Keratinocyte (primary cell): ENCODE measurements around the gene MAP3K6. TPM values are rescaled to one million over a fixed set of nuclear protein-coding genes. Genes with fewer than 3 reads are reported as not detected.

Experiments used
- DNase-seq: peaks from one replicate; pipeline ENCODE4 v3.0.0-alpha.2; 2011; ENCODE audit warnings: low read depth, missing footprints, low spot score
- FAIRE-seq: peaks from 2 replicates; lab custom pipeline; 2011; peaks lifted over from hg19 to GRCh38; lab: Jason Lieb, UNC
- H2AFZ ChIP-seq: 2 replicates; pipeline ENCODE4 v1.6.0; 2012; ENCODE audit warnings: low read length, control low read depth, inconsistent platforms; ENCODE audit not compliant: control insufficient read depth
- H3K27ac ChIP-seq: 2 replicates; pipeline ENCODE4 v1.5.1; 2011; ENCODE audit warnings: low read length; ENCODE audit not compliant: control insufficient read depth, insufficient read depth
- H3K27me3 ChIP-seq: 3 replicates; pipeline ENCODE4 v1.6.0; 2011; ENCODE audit warnings: low read length; ENCODE audit not compliant: control insufficient read depth, insufficient read depth; ENCODE audit errors: extremely low read depth
- H3K36me3 ChIP-seq, 2 experiments: 2 replicates in 1 of 2; 3 replicates in 1 of 2; pipeline ENCODE4 v1.5.1; 2011; ENCODE audit warnings: low read length in 2 of 2, mild to moderate bottlenecking in 1 of 2; ENCODE audit not compliant: control insufficient read depth in 2 of 2, insufficient read depth in 2 of 2; ENCODE audit errors: extremely low read depth in 1 of 2
- H3K4me1 ChIP-seq: 3 replicates; pipeline ENCODE4 v1.5.1; 2011; ENCODE audit warnings: low read length; ENCODE audit not compliant: control insufficient read depth, insufficient read depth; ENCODE audit errors: extremely low read depth
- H3K4me2 ChIP-seq: 3 replicates; pipeline ENCODE4 v1.6.0; 2011; ENCODE audit warnings: low read depth, low read length; ENCODE audit not compliant: control insufficient read depth, insufficient read depth; ENCODE audit errors: extremely low read depth
- H3K4me3 ChIP-seq, 3 experiments: fragments of 200-600 bp in 1 of 3; sonication (generic) in 1 of 3; 2 replicates in 2 of 3; 3 replicates in 1 of 3; pipeline ENCODE4 v1.5.1; 2011 to 2016; ENCODE audit warnings: low read length in 3 of 3, mild to moderate bottlenecking in 3 of 3, control low read depth in 2 of 3, inconsistent platforms in 1 of 3, low read depth in 1 of 3, mixed read lengths in 1 of 3, mixed run types in 1 of 3, moderate library complexity in 1 of 3; ENCODE audit not compliant: control insufficient read depth in 2 of 3, insufficient read depth in 2 of 3; ENCODE audit errors: extremely low read depth in 1 of 3
- H3K79me2 ChIP-seq: 2 replicates; pipeline ENCODE4 v1.6.0; 2012; ENCODE audit warnings: low read length; ENCODE audit not compliant: control insufficient read depth, insufficient read depth
- H3K9ac ChIP-seq: 3 replicates; pipeline ENCODE4 v1.6.0; 2011; ENCODE audit warnings: low read length; ENCODE audit not compliant: control insufficient read depth, insufficient read depth; ENCODE audit errors: extremely low read depth
- H3K9me1 ChIP-seq: 3 replicates; pipeline ENCODE4 v1.6.0; 2011; ENCODE audit warnings: low read length; ENCODE audit not compliant: control insufficient read depth, insufficient read depth; ENCODE audit errors: extremely low read depth
- H3K9me3 ChIP-seq: 2 replicates; pipeline ENCODE4 v1.5.1; 2012; ENCODE audit warnings: low read depth, low read length; ENCODE audit not compliant: control insufficient read depth
- H4K20me1 ChIP-seq: 3 replicates; pipeline ENCODE4 v1.6.0; 2011; ENCODE audit warnings: low read length; ENCODE audit not compliant: control insufficient read depth, insufficient read depth; ENCODE audit errors: extremely low read depth
- EZH2 ChIP-seq: IDR thresholded peaks from one replicate; pipeline ENCODE4 v1.6.1; 2012; ENCODE audit warnings: inconsistent platforms, mild to moderate bottlenecking, low read length, moderate library complexity
- dilution Hi-C: fragments of 300-500 bp; cut with MboI; formaldehyde crosslinking; loops from one replicate; pipeline ENCODE4 v1.7.0; 2020; ENCODE audit warnings: low sequenced_read_pairs; ENCODE audit not compliant: extremely low pct_ligation_motif_present
- polyA plus RNA-seq, 5 experiments: library from polyadenylated mRNA; depleted of rRNA in 3 of 5; stranded (reverse) in 3 of 5; stranded (forward) in 1 of 5; unstranded in 1 of 5; fragments of >200 nt; gene quantifications; 1 replicate in 1 of 5; 2 replicates in 3 of 5; 3 replicates in 1 of 5; pipeline versions ENCODE4 v1.2.1 to v1.2.3, GENCODE V29; 2011 to 2012; ENCODE audit warnings: missing spikeins in 2 of 5, low read depth in 1 of 5, low replicate concordance in 1 of 5
- TF ChIP-seq, protein P1 (sequence below), 3 experiments: IDR thresholded peaks in 1 of 3; conservative IDR thresholded peaks in 1 of 3; optimal IDR thresholded peaks in 1 of 3; 2 replicates in 2 of 3; 3 replicates in 1 of 3; pipeline versions ENCODE3 to v1.5.1; 2011; ENCODE audit warnings: low read length in 3 of 3, mild to moderate bottlenecking in 3 of 3, moderate library complexity in 2 of 3, control low read depth in 1 of 3, inconsistent platforms in 1 of 3; ENCODE audit not compliant: insufficient read depth in 2 of 3; ENCODE audit errors: extremely low read depth in 1 of 3

Gene MAP3K6
- polyA plus RNA-seq, 1 donor (not counting 4 experiments of a cell fraction or from before 2014, with no cell fraction given): 13.4 TPM

DNA sequence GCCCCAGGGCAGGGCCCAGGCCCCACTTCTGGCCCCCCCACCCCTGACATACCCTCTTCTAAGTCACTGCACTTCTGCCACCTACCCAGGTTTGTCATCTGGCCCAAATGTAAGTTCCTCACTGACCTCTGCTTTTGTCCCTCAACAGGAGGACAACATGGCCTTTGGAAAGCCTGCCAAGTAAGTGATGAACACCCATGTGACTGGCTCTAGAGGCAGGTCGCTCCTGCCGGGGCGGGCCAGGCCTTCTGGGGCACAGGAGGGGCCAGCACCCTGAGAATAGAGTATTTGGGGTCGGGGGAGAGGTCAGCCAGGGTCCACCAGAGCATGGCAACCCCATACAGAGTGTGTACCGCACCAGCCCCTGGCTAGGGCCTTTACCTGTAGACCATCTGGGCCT lies 34.8 kb downstream of the MAP3K6 start:
- Histone ChIP-seq H3K27ac (no peak overlapping the region), H3K36me3 (peaks cover 46 to 48% of the 10 kb centered on the region in 2 experiments), H3K4me3 (no peak overlapping the region), H4K20me1 (no peaks in the 10 kb centered on the region), H3K9ac (no peak overlapping the region), H3K9me3 (no peaks in the 10 kb centered on the region), H3K27me3 (no peaks in the 10 kb centered on the region), H3K4me1 (no peaks in the 10 kb centered on the region), H3K9me1 (no peaks in the 10 kb centered on the region), H2AFZ (no peak overlapping the region), H3K79me2 (peaks cover 34% of the 10 kb centered on the region), H3K4me2 (no peak overlapping the region)
- no peak for FAIRE-seq
- DNase-seq: no peak
- dilution Hi-C loops: no loop called here
- no peak for TF ChIP-seq EZH2
- TF ChIP-seq, protein P1, sequence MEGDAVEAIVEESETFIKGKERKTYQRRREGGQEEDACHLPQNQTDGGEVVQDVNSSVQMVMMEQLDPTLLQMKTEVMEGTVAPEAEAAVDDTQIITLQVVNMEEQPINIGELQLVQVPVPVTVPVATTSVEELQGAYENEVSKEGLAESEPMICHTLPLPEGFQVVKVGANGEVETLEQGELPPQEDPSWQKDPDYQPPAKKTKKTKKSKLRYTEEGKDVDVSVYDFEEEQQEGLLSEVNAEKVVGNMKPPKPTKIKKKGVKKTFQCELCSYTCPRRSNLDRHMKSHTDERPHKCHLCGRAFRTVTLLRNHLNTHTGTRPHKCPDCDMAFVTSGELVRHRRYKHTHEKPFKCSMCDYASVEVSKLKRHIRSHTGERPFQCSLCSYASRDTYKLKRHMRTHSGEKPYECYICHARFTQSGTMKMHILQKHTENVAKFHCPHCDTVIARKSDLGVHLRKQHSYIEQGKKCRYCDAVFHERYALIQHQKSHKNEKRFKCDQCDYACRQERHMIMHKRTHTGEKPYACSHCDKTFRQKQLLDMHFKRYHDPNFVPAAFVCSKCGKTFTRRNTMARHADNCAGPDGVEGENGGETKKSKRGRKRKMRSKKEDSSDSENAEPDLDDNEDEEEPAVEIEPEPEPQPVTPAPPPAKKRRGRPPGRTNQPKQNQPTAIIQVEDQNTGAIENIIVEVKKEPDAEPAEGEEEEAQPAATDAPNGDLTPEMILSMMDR (optimal IDR thresholded peaks at IDR 0.05 in 1 of 3, IDR thresholded peaks at IDR 0.05 in 1 of 3, conservative IDR thresholded peaks at IDR 0.05 in 1 of 3; ENCODE audit: extremely low read depth in 1 of 3, insufficient read depth in 2 of 3, low read length in 3 of 3): no peak

DNA sequence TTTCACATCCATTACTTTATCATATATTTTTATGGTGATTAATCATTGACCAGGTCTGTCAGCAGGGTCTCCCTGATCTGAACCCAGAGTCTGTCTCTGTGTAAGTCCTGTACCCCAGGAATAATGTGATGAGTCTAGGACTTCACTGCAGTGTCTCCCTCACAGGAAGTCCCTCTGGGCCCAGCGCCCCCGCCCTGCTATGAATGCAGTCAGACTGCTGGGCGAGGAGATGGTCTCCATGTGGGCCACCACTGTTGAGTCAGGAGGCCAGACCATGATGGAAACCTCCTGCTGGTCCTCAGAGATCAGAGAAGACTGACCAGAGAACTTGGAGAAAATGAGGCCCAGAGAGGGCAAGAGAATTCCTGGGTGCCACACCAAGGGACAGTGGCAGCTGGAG lies 35.3 kb downstream of the MAP3K6 start:
- Histone ChIP-seq H3K27ac (no peak overlapping the region), H3K4me2 (no peak overlapping the region), H3K4me1 (no peaks in the 10 kb centered on the region), H3K9ac (no peak overlapping the region), H3K4me3 (no peak overlapping the region), H2AFZ (no peak overlapping the region), H3K27me3 (no peaks in the 10 kb centered on the region), H4K20me1 (no peaks in the 10 kb centered on the region), H3K36me3 (peaks cover 42 to 51% of the 10 kb centered on the region in 2 experiments), H3K9me3 (no peaks in the 10 kb centered on the region), H3K9me1 (no peaks in the 10 kb centered on the region), H3K79me2 (peaks cover 39% of the 10 kb centered on the region)
- dilution Hi-C loops: no loop called here
- FAIRE-seq (no peak), DNase-seq (no peak)
- TF ChIP-seq EZH2: no peak
- TF ChIP-seq, protein P1 (optimal IDR thresholded peaks at IDR 0.05 in 1 of 3, IDR thresholded peaks at IDR 0.05 in 1 of 3, conservative IDR thresholded peaks at IDR 0.05 in 1 of 3; ENCODE audit: extremely low read depth in 1 of 3, insufficient read depth in 2 of 3, low read length in 3 of 3): no peak
